A673 (cell line): ENCODE results near the gene MSI2. TPM values are rescaled to one million over a fixed set of nuclear protein-coding genes. Genes with fewer than 3 reads are reported as not detected.

Experiments
- BruUV-seq: library from RNA; stranded (reverse); fragments of 400-500 nt; replicated peaks from 2 replicates; lab custom pipeline; 2021; lab: Mats Ljungman, UMichigan
- CTCF ChIA-PET: fragments of 300-600 bp; sonication (Branson Sonifier 250); formaldehyde crosslinking; loops from one replicate; lab custom pipeline; 2022; ENCODE audit warnings: antibody characterized with exemption; lab: Charles Lee
- POLR2A ChIA-PET: fragments of 300-600 bp; sonication (Branson Sonifier 250); formaldehyde crosslinking; loops from one replicate; lab custom pipeline; 2022; ENCODE audit warnings: antibody characterized with exemption; ENCODE audit not compliant: low non-redundant PET; lab: Charles Lee
- DNase-seq: peaks from one replicate; pipeline ENCODE4 v3.0.0-alpha.2; 2015; ENCODE audit warnings: low spot score
- H3K27ac ChIP-seq: fragments of 200-600 bp; sonication (generic); 2 replicates; pipeline ENCODE4 v1.5.1; 2016; ENCODE audit warnings: mixed run types, low read depth, mild to moderate bottlenecking, mixed read lengths, antibody characterized with exemption, low read length; ENCODE audit not compliant: poor library complexity, severe bottlenecking
- H3K27me3 ChIP-seq: fragments of 200-600 bp; sonication (generic); replicated peaks from 2 replicates; pipeline ENCODE4 v1.6.1; 2017; ENCODE audit warnings: mixed run types, low read depth, mild to moderate bottlenecking, mixed read lengths, antibody characterized with exemption, low read length; ENCODE audit not compliant: insufficient read depth, poor library complexity
- H3K36me3 ChIP-seq: fragments of 200-600 bp; sonication (generic); 2 replicates; pipeline ENCODE4 v1.6.1; 2016; ENCODE audit warnings: mixed run types, mild to moderate bottlenecking, mixed read lengths, antibody characterized with exemption, low read length; ENCODE audit not compliant: insufficient read depth, poor library complexity, severe bottlenecking
- H3K4me1 ChIP-seq: fragments of 200-600 bp; sonication (generic); 2 replicates; pipeline ENCODE4 v1.6.1; 2017; ENCODE audit warnings: mixed run types, mild to moderate bottlenecking, mixed read lengths, antibody characterized with exemption, low read length; ENCODE audit not compliant: insufficient read depth, poor library complexity, severe bottlenecking
- H3K4me3 ChIP-seq: fragments of 200-600 bp; sonication (generic); 2 replicates; pipeline ENCODE4 v1.5.1; 2016; ENCODE audit warnings: low read depth, mixed run types, mild to moderate bottlenecking, mixed read lengths, low read length; ENCODE audit not compliant: poor library complexity, severe bottlenecking
- H3K9me3 ChIP-seq: fragments of 200-600 bp; sonication (generic); 2 replicates; pipeline ENCODE4 v1.6.1; 2016; ENCODE audit warnings: mixed run types, low read depth, mild to moderate bottlenecking, mixed read lengths, antibody characterized with exemption, low read length; ENCODE audit not compliant: poor library complexity, severe bottlenecking
- EZH2 ChIP-seq: fragments of 200-600 bp; sonication (generic); IDR thresholded peaks from 2 replicates; pipeline ENCODE4 v1.6.1; 2017; ENCODE audit warnings: borderline replicate concordance, low read depth, mild to moderate bottlenecking, mixed read lengths, antibody characterized with exemption, low read length; ENCODE audit not compliant: poor library complexity, severe bottlenecking
- intact Hi-C: fragments of 100-400 bp; cut with micrococcal nuclease; formaldehyde crosslinking; loops from one replicate; pipeline ENCODE4 v1.10.0; 2022; ENCODE audit not compliant: unreplicated experiment
- total RNA-seq: library from RNA; stranded (reverse); gene quantifications from 2 replicates; pipeline ENCODE4 v1.2.3, GENCODE V29; 2021
- TF ChIP-seq, protein P1 (sequence below): fragments of 300-800, 200-600 bp; sonication (generic); conservative IDR thresholded peaks from 2 replicates; pipeline ENCODE4 v1.5.1; 2017; ENCODE audit warnings: low read depth, mild to moderate bottlenecking, antibody characterized with exemption, low read length, moderate library complexity, mixed read lengths

MSI2 gene
- total RNA-seq, 1 experiment from 2014 or later, result 108 TPM

DNA sequence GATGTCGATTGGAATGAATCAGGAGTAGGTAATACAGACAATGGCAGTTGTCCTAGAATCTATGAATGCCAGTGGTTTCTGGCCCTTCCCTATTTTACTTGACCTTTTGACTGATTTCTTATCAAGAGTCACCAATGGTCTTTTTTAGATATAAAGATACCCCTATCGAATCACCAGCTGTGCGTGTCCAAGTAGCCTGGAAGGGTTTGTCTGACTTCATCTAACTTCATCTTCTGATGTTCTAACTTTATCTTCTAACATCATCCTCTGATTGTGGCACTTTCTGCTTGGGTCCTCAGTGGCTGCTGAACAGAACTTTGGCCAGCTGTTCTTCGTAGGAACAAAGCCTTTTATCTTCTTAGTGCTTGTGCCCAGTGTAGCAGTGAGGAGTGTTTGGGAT, 129.7 kb downstream of the MSI2 start:
- no peaks in the 10 kb centered on the region for H3K4me1 ChIP-seq
- CTCF ChIA-PET, result no interaction called here
- H3K4me3 ChIP-seq, result no peak overlapping the region
- no peaks in the 10 kb centered on the region for H3K27me3 ChIP-seq
- DNase-seq, result no peak
- no peak overlapping the region for H3K27ac ChIP-seq
- peaks cover 6% of the 10 kb centered on the region for H3K9me3 ChIP-seq
- intact Hi-C loops, result no loop called here
- no TSS peak for BruUV-seq
- POLR2A ChIA-PET, result no interaction called here
- H3K36me3 ChIP-seq, result no peaks in the 10 kb centered on the region
- TF ChIP-seq, protein P1, sequence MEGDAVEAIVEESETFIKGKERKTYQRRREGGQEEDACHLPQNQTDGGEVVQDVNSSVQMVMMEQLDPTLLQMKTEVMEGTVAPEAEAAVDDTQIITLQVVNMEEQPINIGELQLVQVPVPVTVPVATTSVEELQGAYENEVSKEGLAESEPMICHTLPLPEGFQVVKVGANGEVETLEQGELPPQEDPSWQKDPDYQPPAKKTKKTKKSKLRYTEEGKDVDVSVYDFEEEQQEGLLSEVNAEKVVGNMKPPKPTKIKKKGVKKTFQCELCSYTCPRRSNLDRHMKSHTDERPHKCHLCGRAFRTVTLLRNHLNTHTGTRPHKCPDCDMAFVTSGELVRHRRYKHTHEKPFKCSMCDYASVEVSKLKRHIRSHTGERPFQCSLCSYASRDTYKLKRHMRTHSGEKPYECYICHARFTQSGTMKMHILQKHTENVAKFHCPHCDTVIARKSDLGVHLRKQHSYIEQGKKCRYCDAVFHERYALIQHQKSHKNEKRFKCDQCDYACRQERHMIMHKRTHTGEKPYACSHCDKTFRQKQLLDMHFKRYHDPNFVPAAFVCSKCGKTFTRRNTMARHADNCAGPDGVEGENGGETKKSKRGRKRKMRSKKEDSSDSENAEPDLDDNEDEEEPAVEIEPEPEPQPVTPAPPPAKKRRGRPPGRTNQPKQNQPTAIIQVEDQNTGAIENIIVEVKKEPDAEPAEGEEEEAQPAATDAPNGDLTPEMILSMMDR, result no peak
- TF ChIP-seq EZH2, result no peak

DNA sequence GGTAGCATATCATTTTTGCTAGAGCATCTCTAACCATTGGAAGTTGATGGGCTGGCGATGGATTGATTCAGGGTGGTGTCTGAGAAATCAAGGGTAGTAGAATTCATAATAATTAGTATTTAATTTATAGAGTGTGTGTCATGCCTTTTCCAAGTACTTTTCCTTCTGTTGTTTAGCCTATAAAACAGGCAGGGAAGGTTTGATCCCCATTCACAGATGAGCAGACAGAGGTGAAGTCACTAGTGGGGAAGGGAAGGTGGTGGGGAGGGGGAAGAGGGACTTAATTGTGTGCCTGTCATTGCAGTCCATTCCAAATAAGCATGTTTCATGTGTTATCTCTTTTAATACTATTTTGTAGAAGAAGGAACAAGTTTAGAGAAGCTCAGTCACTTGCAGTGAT, 131.3 kb downstream of the MSI2 start:
- Histone ChIP-seq H3K9me3 (peaks cover 6% of the 10 kb centered on the region), H3K27ac (no peak overlapping the region), H3K4me3 (no peak overlapping the region), H3K4me1 (no peaks in the 10 kb centered on the region), H3K27me3 (no peaks in the 10 kb centered on the region), H3K36me3 (no peaks in the 10 kb centered on the region)
- TF ChIP-seq EZH2, result no peak
- TF ChIP-seq, protein P1, result no peak
- BruUV-seq, result no TSS peak
- DNase-seq, result no peak
- POLR2A ChIA-PET, result no interaction called here
- CTCF ChIA-PET, result no interaction called here
- intact Hi-C loops, result no loop called here

DNA sequence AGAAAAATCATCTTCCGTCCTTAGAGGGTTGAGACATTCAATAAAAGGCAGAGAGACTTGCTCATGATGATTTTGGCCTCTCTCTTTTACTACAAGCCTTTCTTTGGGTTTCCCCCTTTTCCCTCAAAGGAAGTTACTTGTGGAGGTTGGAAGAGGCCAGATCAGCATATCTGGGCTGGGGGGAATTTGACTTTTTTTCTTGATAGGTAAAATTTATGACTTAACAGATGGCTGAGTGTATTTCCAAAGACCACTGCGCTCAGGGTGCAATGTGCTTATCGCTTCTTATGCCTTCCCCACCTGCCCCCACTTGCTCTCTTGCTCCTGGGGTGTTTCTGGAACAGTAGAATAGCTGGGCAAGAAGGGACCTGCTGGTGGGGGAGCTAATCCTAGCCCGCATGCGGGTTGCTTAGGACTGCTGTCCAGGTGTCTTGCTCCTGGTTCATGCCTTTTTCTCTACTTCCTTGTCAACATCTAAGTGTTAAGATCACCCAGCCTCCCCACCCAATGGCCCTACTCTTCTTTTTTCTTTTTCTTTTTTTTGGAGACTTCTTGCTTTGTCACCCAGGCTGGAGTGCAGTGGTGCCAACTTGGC, 131.9 kb downstream of the MSI2 start:
- BruUV-seq, result no TSS peak
- DNase-seq, result no peak
- TF ChIP-seq, protein P1, result no peak
- TF ChIP-seq EZH2, result no peak
- POLR2A ChIA-PET, result no interaction called here
- Histone ChIP-seq H3K4me3 (no peak overlapping the region), H3K4me1 (no peaks in the 10 kb centered on the region), H3K9me3 (peaks cover 10% of the 10 kb centered on the region), H3K27me3 (no peaks in the 10 kb centered on the region), H3K27ac (no peak overlapping the region), H3K36me3 (peaks cover 3% of the 10 kb centered on the region)
- intact Hi-C loops, result no loop called here
- CTCF ChIA-PET, result no interaction called here
